ENCODE results near the gene GLT8D1.

GRCh38 chr3:52754373-52754772 lies 48.8 kb upstream of the GLT8D1 start:
- TF ChIP-seq TARDBP (CRISPR knock-in tag; IDR thresholded peaks at IDR 0.05) (no peak), THYN1 (CRISPR knock-in tag; IDR thresholded peaks at IDR 0.05; ENCODE audit: borderline replicate concordance, low read depth) (no peak), ZFP36 (IDR thresholded peaks at IDR 0.05; ENCODE audit: borderline replicate concordance, low read depth, low read length, partially characterized antibody) (no peak), GABPA (IDR thresholded peaks at IDR 0.05; ENCODE audit: low read depth, low read length) (no peak), GABPA (CRISPR knock-in tag; IDR thresholded peaks at IDR 0.05; ENCODE audit: low read depth) (no peak), ZNF549 (CRISPR knock-in tag; IDR thresholded peaks at IDR 0.05) (no peak), RAD51 (IDR thresholded peaks at IDR 0.05; ENCODE audit: borderline replicate concordance) (no peak), SKI (IDR thresholded peaks at IDR 0.05; ENCODE audit: partially characterized antibody) (no peak), SUZ12 (IDR thresholded peaks at IDR 0.05; ENCODE audit: low read depth, low read length) (no peak), POLR2AphosphoS5 (IDR thresholded peaks at IDR 0.05; ENCODE audit: low read depth, low read length) (no peak), SIN3A (IDR thresholded peaks at IDR 0.05; ENCODE audit: borderline replicate concordance, low read depth, low read length) (no peak)
- TF ChIP-seq, protein P1, sequence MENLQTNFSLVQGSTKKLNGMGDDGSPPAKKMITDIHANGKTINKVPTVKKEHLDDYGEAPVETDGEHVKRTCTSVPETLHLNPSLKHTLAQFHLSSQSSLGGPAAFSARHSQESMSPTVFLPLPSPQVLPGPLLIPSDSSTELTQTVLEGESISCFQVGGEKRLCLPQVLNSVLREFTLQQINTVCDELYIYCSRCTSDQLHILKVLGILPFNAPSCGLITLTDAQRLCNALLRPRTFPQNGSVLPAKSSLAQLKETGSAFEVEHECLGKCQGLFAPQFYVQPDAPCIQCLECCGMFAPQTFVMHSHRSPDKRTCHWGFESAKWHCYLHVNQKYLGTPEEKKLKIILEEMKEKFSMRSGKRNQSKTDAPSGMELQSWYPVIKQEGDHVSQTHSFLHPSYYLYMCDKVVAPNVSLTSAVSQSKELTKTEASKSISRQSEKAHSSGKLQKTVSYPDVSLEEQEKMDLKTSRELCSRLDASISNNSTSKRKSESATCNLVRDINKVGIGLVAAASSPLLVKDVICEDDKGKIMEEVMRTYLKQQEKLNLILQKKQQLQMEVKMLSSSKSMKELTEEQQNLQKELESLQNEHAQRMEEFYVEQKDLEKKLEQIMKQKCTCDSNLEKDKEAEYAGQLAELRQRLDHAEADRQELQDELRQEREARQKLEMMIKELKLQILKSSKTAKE (CRISPR knock-in tag; IDR thresholded peaks at IDR 0.05; ENCODE audit: borderline replicate concordance), result no peak

Data from HepG2 (cell line).